Posterior vena cava (tissue), 2 donors: ENCODE measurements around the gene COMMD7. TPM values are rescaled to one million over a fixed set of nuclear protein-coding genes. Genes with fewer than 3 reads are reported as not detected.
A peak's percentile ranks its signal among the peaks of the same experiment; 100 is the strongest.

Experiments
- DNase-seq: peaks from one replicate; pipeline ENCODE4 v3.0.0-alpha.2; 2020; ENCODE audit warnings: low spot score
- intact Hi-C, 2 donors: fragments of 100-400 bp; cut with DNase I; formaldehyde crosslinking; loops; one replicate each; pipeline versions ENCODE4 v1.14.1 to v1.14.2; 2022 to 2023
- long read RNA-seq, 2 donors: library from polyadenylated mRNA; unstranded; transcript quantifications; one replicate each; pipeline ENCODE4 v2.0.0, GENCODE V29; 2020 to 2021
- total RNA-seq, 2 donors: library from RNA; stranded (reverse); fragmentation: NEBNext Ultra II Directional; extraction: Animal tissue kit (Norgen Biotek cat#: 25700); gene quantifications; one replicate each; pipeline ENCODE4 v1.2.1, GENCODE V29; 2021
- donor health status: DM: yes; HTN: yes; CAD: no.
- donor health status: DM: yes; HTN: yes; CAD: no.

COMMD7 gene
- total RNA-seq = 10 to 100 TPM; 38.9 to 43.2 TPM
- long read RNA-seq, donor 1, transcript COMMD7-201 (9 exons, 1,900 nt) = major isoform, 17 of 22 reads
- long read RNA-seq, donor 1, partial matches to known transcripts = 2 of 22 reads
- long read RNA-seq, donor 1, other reads (novel, unspliced or antisense) = 1 of 22 reads
- long read RNA-seq, donor 2, transcript COMMD7-202 (9 exons, 1,343 nt) = minor isoform, 5 of 122 reads
- long read RNA-seq, donor 2, transcript COMMD7-201 (9 exons, 1,900 nt) = major isoform, 113 of 122 reads
- long read RNA-seq, donor 2, partial matches to known transcripts = 2 of 122 reads
- long read RNA-seq, donor 2, other reads (novel, unspliced or antisense) = 2 of 122 reads

- peak; percentile 90 for DNase-seq
- intact Hi-C loops = no loop called here
Measured at GRCh38 chr20:32743237-32744112, at the start of gene COMMD7. Gene COMMD7 (minus strand): TSS chr20:32743467. CDS start chr20:32743391, 76 bp downstream.

GRCh38 chr20:32792731-32793458 lies 49.6 kb upstream of the COMMD7 start:
- intact Hi-C loops = no loop called here
- no peak for DNase-seq

GRCh38 chr20:32792316-32792715 lies 49.0 kb upstream of the COMMD7 start:
- DNase-seq = no peak
- intact Hi-C loops = no loop called here

GRCh38 chr20:32790751-32791057 lies 47.4 kb upstream of the COMMD7 start:
- DNase-seq = no peak
- intact Hi-C loops = no loop called here

- intact Hi-C loops = loop anchor here in 1 of 2 donors (10.0 kb wide), 1 partner anchor 265 kb away; no protein-coding TSS in a partner anchor
Measured at GRCh38 chr20:32789896-32790750, 46.9 kb upstream of the COMMD7 start.

GRCh38 chr20:32787168-32787567 lies 43.9 kb upstream of the COMMD7 start:
- intact Hi-C loops = loop anchor here in 1 of 2 donors (10.0 kb wide), 1 partner anchor 262 kb away; no protein-coding TSS in a partner anchor
- no peak for DNase-seq

More at GRCh38 chr20:32789896-32790750, 46.9 kb upstream of the COMMD7 start:
- peak; percentile 90 for DNase-seq

GRCh38 chr20:32786059-32786760 lies 42.9 kb upstream of the COMMD7 start:
- intact Hi-C loops = loop anchor here in 1 of 2 donors (10.0 kb wide), 1 partner anchor 261 kb away; no protein-coding TSS in a partner anchor
- DNase-seq = no peak

GRCh38 chr20:32784369-32785080 lies 41.3 kb upstream of the COMMD7 start:
- intact Hi-C loops = loop anchor here in 1 of 2 donors (10.0 kb wide), 1 partner anchor 260 kb away; no protein-coding TSS in a partner anchor
- DNase-seq = no peak

- DNase-seq = no peak
- intact Hi-C loops = loop anchor here in 1 of 2 donors (10.0 kb wide), 1 partner anchor 256 kb away; no protein-coding TSS in a partner anchor
Measured at GRCh38 chr20:32780749-32781655, 37.7 kb upstream of the COMMD7 start.

GRCh38 chr20:32780278-32780677 lies 37.0 kb upstream of the COMMD7 start:
- intact Hi-C loops = loop anchor here in 1 of 2 donors (10.0 kb wide), 1 partner anchor 255 kb away; no protein-coding TSS in a partner anchor
- DNase-seq = no peak

GRCh38 chr20:32779500-32780211 lies 36.4 kb upstream of the COMMD7 start:
- intact Hi-C loops = loop anchor here in 1 of 2 donors (5.0 to 10.0 kb wide), 2 partner anchors 97 to 255 kb away; no protein-coding TSS in a partner anchor

GRCh38 chr20:32777177-32777956 lies 34.1 kb upstream of the COMMD7 start:
- intact Hi-C loops = loop anchor here in 1 of 2 donors (5.0 kb wide), 1 partner anchor 95 kb away; no protein-coding TSS in a partner anchor
- no peak for DNase-seq

More at GRCh38 chr20:32779500-32780211, 36.4 kb upstream of the COMMD7 start:
- no peak for DNase-seq

- intact Hi-C loops = loop anchor here in 1 of 2 donors (5.0 kb wide), 1 partner anchor 93 kb away; no protein-coding TSS in a partner anchor
- DNase-seq = no peak
Measured at GRCh38 chr20:32775336-32775991, 32.2 kb upstream of the COMMD7 start.

GRCh38 chr20:32773855-32774254 lies 30.6 kb upstream of the COMMD7 start:
- DNase-seq = no peak
- intact Hi-C loops = no loop called here
